Nephron (organoid): ENCODE measurements around the gene PNMA6F.

ENCODE experiments used
- H3K27ac Mint-ChIP-seq, 3 experiments: 2 replicates each; pipeline ENCODE4 v1.8.0; 2020; ENCODE audit warnings: mixed read lengths in 3 of 3, mild to moderate bottlenecking in 2 of 3, moderate library complexity in 1 of 3
- H3K27me3 Mint-ChIP-seq: 2 replicates; pipeline ENCODE4 v1.8.0; 2021; ENCODE audit warnings: low read depth, mild to moderate bottlenecking, moderate library complexity, mixed read lengths
- H3K36me3 Mint-ChIP-seq: 2 replicates; pipeline ENCODE4 v1.8.0; 2020; ENCODE audit warnings: low read depth, mixed read lengths
- H3K4me1 Mint-ChIP-seq: 2 replicates; pipeline ENCODE4 v1.8.0; 2020; ENCODE audit warnings: mixed read lengths
- H3K4me3 Mint-ChIP-seq, 3 experiments: 2 replicates each; pipeline ENCODE4 v1.8.0; 2020; ENCODE audit warnings: mild to moderate bottlenecking in 3 of 3, mixed read lengths in 3 of 3, moderate library complexity in 2 of 3
- H3K9me3 Mint-ChIP-seq: 2 replicates; pipeline ENCODE4 v1.8.0; 2020; ENCODE audit warnings: mixed read lengths
- CTCF ChIP-seq, 3 experiments: fragments of 200-600 bp; sonication (generic); IDR thresholded peaks; one replicate each; pipeline ENCODE4 v1.5.0; 2021; ENCODE audit warnings: antibody characterized with exemption in 3 of 3; ENCODE audit not compliant: unreplicated experiment in 3 of 3

PNMA6F gene

GRCh38 chrX:153339662-153340061, 18.1 kb upstream of the PNMA6F start:
- H3K36me3 Mint-ChIP-seq = peaks cover 64% of the 10 kb centered on the region
- TF ChIP-seq CTCF (IDR thresholded peaks at IDR 0.05; ENCODE audit: unreplicated experiment in 3 of 3) = no peak
- H3K27ac Mint-ChIP-seq = no peak overlapping the region
- H3K4me3 Mint-ChIP-seq = no peak overlapping the region
- H3K4me1 Mint-ChIP-seq = peaks cover 19% of the 10 kb centered on the region
- peaks cover 45% of the 10 kb centered on the region for H3K9me3 Mint-ChIP-seq
- H3K27me3 Mint-ChIP-seq = no peaks in the 10 kb centered on the region

GRCh38 chrX:153338836-153339235, 17.3 kb upstream of the PNMA6F start:
- Mint-ChIP-seq H3K27me3 (no peaks in the 10 kb centered on the region), H3K9me3 (peaks cover 45% of the 10 kb centered on the region), H3K27ac (no peak overlapping the region), H3K4me3 (no peak overlapping the region), H3K4me1 (peaks cover 19% of the 10 kb centered on the region), H3K36me3 (peaks cover 56% of the 10 kb centered on the region)
- TF ChIP-seq CTCF (IDR thresholded peaks at IDR 0.05; ENCODE audit: unreplicated experiment in 3 of 3) = no peak

GRCh38 chrX:153336988-153337387, 15.4 kb upstream of the PNMA6F start:
- peaks cover 40% of the 10 kb centered on the region for H3K36me3 Mint-ChIP-seq
- peaks cover 36% of the 10 kb centered on the region for H3K9me3 Mint-ChIP-seq
- peaks cover 18% of the 10 kb centered on the region for H3K4me1 Mint-ChIP-seq
- no peak overlapping the region for H3K27ac Mint-ChIP-seq
- no peak overlapping the region for H3K4me3 Mint-ChIP-seq
- TF ChIP-seq CTCF (IDR thresholded peaks at IDR 0.05; ENCODE audit: unreplicated experiment in 3 of 3) = no peak
- no peaks in the 10 kb centered on the region for H3K27me3 Mint-ChIP-seq

- Mint-ChIP-seq H3K9me3 (peaks cover 31% of the 10 kb centered on the region), H3K27ac (no peak overlapping the region), H3K4me1 (peaks cover 18% of the 10 kb centered on the region), H3K36me3 (peaks cover 34% of the 10 kb centered on the region), H3K27me3 (no peaks in the 10 kb centered on the region), H3K4me3 (peak overlapping the region; percentile 88 to 91 (median 91))
- TF ChIP-seq CTCF (IDR thresholded peaks at IDR 0.05; ENCODE audit: unreplicated experiment in 3 of 3) = no peak
Measured at GRCh38 chrX:153336121-153336894, 14.7 kb upstream of the PNMA6F start.

GRCh38 chrX:153334654-153335295, 13.2 kb upstream of the PNMA6F start:
- peaks cover 7% of the 10 kb centered on the region for H3K27me3 Mint-ChIP-seq
- peaks cover 20% of the 10 kb centered on the region for H3K9me3 Mint-ChIP-seq
- peak overlapping the region in 2 of 3 experiments; percentile 67 to 84 for H3K27ac Mint-ChIP-seq
- peak overlapping the region; percentile 88 to 91 (median 91) for H3K4me3 Mint-ChIP-seq
- peaks cover 19% of the 10 kb centered on the region for H3K36me3 Mint-ChIP-seq
- peaks cover 18% of the 10 kb centered on the region for H3K4me1 Mint-ChIP-seq
- TF ChIP-seq CTCF (IDR thresholded peaks at IDR 0.05; ENCODE audit: unreplicated experiment in 3 of 3) = no peak
